Subcutaneous adipose tissue (tissue), 4 donors: ENCODE measurements around the gene TEX101. TPM values are rescaled to one million over a fixed set of nuclear protein-coding genes. Genes with fewer than 3 reads are reported as not detected.

ENCODE experiments used
- CTCF ChIP-seq: fragments of 450-650 bp; IDR thresholded peaks from one replicate; pipeline ENCODE4 v1.5.1; 2016; ENCODE audit warnings: low read depth, mild to moderate bottlenecking, control low read depth, antibody characterized with exemption, moderate library complexity
- total RNA-seq, 4 donors: library from RNA; depleted of rRNA; stranded (reverse); fragments of >200 nt; gene quantifications; one replicate each; pipeline ENCODE4 v1.1.0, GENCODE V29; 2016

TEX101 gene
- total RNA-seq, result not detected

DNA sequence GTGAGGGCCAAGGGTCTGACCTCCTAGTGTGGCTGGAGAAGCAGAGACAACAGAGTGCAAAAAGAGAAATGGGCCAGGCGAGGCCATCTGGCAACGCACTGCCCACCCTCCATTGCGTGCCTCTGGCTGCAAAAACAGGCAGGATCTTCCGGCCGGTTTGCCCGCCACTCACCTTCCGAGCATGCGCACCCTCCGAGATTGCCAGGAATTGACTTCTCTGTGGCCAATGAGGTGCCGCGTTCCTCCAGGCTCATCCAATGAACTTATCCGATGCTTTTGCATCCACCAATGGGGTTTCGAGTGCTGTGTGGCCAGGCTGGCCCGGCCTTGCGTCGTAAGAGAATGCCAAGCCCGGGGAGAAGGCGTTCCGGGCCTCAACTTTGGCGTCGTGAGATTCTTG lies at the start of gene TEX101:
TSS of gene TEX101 (plus strand) at position 337 of the 400 bp plus-strand sequence. CDS start 1,030 bp downstream, outside the sequence.
- TF ChIP-seq CTCF, result no peak

GRCh38 chr19:43367822-43368221 lies 46.9 kb upstream of the TEX101 start:
- no peak for TF ChIP-seq CTCF

- TF ChIP-seq CTCF, result no peak
Observed at GRCh38 chr19:43371909-43372308, 42.8 kb upstream of the TEX101 start.

DNA sequence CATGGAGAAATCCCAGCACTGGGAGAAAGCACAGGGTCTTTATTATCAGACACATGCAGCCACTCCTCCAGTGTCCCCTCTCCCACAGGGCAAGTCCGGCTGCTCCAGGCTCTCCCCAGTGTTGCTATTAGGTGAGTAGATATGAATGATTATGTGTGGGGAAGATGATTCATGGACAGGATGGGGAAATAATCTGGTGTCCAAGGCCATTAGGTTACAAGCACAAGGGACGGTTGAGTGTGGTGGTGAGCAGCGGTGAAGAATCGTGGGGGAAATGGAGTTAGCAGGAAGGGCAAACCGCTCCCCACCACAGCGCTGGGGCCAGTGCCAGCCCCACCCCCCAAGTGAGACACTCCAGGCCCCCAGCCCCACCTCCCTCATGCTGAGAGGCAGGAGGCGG lies 42.2 kb upstream of the TEX101 start:
- no peak for TF ChIP-seq CTCF

DNA sequence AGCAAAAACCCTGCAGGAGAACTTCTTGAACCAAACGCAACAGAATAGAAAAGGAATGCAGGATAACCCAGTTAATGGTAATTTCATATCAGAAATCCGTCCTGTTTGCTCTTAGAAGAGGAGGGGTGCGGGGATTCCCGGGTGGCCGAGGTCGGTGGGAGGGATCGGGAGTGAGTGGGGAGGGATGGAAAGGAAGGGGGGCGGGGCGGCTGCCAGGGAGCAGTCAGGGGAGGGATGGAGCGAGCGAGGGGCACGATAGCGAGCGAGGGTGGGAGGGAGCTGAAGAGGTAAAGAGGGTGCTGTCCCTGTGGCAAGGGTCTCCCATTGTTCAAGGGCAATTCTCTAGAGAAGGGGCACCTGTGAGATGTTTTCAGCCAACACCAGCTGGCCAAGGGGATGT lies 34.7 kb upstream of the TEX101 start:
- no peak for TF ChIP-seq CTCF

- no peak for TF ChIP-seq CTCF
Observed at GRCh38 chr19:43380771-43381386, 33.8 kb upstream of the TEX101 start.

DNA sequence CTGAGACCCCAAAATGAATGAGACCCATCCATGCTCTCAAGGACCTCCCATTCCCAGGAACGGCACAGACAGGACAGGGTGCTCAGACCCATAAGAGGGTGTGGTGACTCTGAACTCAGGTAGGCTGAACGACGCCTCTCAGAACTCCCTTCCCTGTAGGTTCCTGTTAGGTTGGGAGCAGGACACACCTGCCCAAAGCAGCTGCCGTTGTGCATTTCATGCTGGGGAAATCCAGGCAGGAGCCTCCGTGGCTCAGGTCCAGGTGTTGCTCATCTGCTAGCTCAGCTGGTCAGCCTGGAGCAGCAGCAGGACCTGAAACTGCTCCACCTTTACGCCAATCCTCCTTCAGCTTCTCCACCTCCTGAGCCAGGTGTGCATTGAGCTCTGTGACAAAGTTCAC lies 19.1 kb upstream of the TEX101 start:
- no peak for TF ChIP-seq CTCF
